ENCODE measurements around the gene CASP4.
"Not testable (repeated sequence)": the region's sequence is repeated elsewhere in the genome, so short reads cannot be mapped to it uniquely, and the experiment has no call there.

The CASP4 gene

GRCh38 chr11:104946907-104947306 lies 21.5 kb downstream of the CASP4 start:
- DNase-seq: peak; percentile 51

GRCh38 chr11:104944076-104944475 lies 24.3 kb downstream of the CASP4 start:
- DNase-seq: no peak

DNA sequence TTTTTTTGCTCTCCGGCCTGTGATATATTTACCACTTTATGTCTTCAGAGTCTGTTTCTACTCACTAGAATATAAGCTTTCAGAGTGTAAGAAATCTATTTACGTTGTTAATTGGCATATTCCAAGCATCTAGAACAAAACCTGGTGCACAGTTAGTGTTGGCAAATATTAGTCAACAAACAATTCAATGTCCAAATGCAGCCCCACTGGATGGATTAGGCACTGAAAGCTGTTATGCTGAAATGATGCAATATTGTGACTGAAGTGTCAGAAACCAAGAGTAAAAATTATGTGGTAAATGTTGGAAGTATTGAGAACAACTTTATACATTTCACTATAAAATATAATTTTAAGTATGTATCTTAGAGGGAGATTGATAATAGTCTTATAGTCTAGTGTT lies 24.8 kb downstream of the CASP4 start:
- DNase-seq: no peak

DNA sequence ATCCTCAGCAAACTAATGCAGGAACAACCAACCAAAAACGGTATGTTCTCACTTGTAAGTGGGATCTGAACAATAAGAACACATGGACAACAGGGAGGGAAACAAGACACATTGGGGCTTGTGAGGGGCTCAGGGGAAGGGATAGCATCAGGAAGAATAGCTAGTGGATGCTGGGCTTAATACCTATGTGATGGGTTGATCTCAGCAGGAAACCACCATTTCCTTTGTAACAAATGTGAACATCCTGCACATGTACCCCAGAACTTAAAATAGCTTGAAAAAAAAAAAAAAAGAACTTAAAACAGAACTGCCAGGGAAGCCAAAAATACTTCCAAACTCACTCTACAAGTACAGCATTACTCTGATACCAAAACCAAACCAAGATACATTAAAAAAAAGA lies 33.8 kb downstream of the CASP4 start:
- DNase-seq: no peak

DNA sequence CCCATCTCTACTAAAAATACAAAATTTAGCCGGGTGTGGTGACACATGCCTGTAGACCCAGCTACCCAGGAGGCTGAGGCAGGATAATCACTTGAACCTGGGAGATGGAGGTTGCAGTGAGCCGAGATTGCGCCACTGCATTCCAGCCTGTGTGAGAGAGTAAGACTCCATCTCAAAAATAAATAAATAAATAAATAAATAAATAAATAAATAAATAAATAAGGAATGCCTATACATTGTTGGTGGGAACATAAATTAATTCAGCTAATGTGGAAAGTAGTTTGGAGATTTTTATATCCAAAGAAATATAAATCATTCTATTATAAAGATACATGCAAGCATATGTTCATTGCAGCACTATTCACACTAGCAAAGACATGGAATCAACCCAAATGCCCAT lies 34.3 kb downstream of the CASP4 start:
- DNase-seq: not testable (repeated sequence)

- no peak for DNase-seq
Observed at GRCh38 chr11:104928811-104929210, 39.6 kb downstream of the CASP4 start.

DNA sequence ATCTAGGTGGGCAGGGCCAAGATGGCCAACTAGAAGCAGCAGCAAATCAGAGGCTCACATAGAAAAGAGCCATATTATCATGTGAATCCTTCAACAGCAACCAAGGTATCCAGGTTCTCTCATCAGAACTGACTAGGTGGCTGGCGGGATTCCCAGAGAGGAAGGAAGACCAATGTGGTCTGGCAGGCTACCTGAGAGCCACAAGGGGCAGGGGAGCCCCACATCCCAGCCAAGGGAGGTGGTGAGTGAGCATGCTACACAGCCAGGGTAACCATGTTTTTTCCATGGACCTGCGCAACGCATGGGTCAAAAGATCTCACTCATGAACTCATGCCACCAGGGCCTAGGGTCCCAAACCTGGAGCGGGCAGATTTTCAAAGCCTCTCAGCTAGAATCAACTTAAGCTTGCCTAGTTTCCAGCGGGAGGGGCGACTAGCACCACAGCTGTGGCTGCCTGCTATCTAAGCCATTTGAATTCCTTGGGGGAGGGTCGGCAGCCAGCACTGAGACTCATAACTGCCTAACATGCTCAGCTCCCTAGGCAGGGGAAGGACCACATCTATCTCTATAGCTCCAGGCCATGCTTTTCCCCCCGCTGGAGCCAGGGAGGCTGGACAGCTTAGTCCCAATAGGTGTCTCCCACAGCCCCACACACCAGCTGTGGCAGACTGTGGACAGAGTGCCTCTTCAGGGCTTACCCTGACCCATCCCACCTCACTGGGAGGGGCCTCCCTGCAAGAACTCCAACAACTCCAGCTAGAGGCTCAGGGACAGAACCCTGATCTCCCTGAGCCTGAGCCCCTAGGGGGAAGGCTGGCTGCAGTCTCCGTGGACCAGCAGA lies 41.4 kb downstream of the CASP4 start:
- no peak for DNase-seq

DNA sequence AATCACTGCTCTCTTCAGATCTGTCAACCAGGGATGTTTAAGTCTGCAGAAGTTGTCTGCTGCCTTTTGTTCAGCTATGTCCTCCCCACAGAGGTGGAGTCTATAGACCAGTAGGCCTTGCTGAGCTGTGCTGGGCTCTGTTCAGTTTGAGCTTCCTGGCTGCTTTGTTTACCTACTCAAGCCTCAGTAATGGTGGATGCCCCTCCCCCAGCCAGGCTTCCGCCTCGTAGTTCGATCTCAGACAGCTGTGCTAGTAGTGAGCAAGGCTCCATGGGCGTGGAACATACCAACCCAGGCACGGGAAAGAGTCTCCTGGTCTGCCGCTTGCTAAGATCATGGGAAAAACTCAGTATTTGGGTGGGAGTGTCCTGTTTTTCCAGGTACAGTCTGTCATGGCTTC lies 42.5 kb downstream of the CASP4 start:
- no peak for DNase-seq

GRCh38 chr11:104918113-104918824 lies 50.1 kb downstream of the CASP4 start:
- DNase-seq: no peak

- DNase-seq: no peak
Observed at GRCh38 chr11:104917271-104918112, 50.9 kb downstream of the CASP4 start.

- peak; percentile 12 for DNase-seq
Observed at GRCh38 chr11:104916442-104916841, 51.9 kb downstream of the CASP4 start.

GRCh38 chr11:104912102-104912501 lies 56.3 kb downstream of the CASP4 start:
- DNase-seq: no peak

- no peak for DNase-seq
Observed at GRCh38 chr11:104908186-104908531, 60.2 kb downstream of the CASP4 start.

DNA sequence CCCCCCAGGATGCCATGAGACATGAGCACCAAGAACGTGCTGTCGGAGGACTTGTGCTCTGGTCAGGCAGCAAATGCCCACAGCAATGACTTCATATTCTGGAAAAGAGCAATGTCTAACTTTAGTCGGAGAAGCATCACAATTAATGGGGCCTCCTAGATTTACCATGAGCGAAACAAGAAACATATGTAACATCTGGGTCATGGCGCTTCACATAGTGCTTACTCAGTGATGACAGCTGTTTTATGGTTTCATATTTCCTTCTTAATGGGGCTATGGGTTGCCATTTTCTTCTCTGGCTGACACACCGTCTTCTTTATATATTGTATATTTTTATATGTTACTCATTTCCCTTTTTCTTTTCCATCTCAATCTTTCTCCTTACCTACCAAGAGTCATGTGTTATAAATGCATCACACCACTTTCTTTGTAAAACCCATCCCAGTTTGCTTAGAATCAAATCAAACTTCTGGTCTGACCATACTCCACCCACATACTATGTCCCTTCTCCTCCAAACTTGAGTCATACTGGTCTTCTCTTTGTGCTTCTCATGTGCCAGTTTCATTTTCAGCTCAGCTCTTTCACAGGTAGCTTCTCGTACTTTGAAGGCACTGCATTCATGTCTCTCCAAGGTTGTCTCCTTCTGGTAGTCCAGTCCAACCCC lies 60.7 kb downstream of the CASP4 start:
- no peak for DNase-seq

DNA sequence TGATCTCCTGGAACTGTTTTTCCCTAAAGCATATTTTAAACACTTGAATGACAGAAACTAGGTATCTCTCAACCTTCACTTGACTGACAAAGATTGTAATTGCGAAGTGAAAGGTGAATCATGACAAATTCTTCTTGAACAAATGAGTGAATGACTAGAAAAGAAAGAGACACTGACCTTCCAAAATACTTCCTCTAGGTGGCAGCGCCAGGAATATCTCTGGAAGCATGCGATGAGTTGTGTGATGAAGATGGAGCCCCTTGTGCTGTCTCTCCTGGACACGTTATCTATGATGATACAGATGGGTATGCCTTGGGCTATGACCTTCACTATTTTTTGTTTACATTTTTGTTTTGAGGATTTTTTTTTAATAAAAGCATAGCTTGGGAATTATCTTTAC lies 63.1 kb downstream of the CASP4 start:
- no peak for DNase-seq

DNA sequence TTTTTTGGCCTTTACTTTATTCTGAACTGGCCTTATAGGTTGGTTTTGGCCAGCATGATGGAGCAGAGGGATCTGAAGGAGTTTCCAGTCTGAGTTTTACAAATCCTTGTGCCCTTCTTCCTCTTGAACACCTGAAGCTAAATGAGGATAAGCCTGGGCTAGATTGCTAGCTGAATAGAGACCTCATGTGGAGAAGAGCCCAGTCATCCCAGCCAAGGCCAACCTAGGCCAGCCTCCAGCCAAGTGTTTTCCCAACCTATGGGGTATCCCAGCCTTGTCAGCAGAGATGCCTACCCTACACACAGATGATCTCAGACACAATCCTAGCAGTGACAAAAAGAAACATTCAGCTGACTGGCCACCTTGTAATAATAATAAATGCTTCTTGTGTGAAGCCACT lies 69.1 kb downstream of the CASP4 start:
- DNase-seq: no peak

GRCh38 chr11:104898685-104899013 lies 69.7 kb downstream of the CASP4 start:
- no peak for DNase-seq

DNA sequence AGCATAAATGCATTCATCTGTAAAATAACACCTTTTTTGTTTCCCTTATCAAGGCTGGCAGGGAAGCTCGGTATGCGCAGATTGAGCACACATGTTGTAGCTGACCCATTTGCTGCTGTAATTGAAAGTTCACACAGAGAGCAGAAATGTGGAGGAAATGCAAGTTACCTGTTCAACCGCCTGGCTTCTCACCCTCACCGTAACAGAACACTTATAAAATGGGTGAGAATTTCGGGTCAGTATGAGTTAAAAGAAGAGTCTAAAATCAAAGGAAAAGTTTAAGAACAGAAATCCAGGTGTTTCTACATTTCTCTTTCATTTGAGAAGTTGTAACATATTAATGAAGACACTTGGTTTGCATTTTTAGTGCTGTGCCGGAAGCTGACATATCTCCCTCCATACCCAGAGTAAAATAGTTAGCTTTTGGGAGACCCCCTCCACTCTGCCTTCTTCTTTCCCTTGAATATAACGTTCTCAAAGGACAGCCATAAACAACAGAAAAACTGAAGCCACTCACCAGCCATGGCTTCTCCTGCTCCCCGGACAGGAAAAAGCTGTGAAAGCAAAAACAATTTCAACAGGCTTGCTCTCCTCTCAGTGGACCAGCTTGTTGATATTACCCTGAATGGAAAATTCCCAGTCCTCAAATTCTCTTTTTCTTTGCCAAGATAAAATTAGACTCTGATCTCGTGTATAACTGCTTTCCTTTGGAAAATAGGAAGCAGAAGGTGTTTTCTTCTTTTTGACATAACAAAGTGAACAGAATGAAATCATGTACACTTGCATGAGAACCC lies 70.3 kb downstream of the CASP4 start, which contains the start of gene CASP12:
Gene CASP12, minus strand, starts transcription at position 570 of the 794 bp plus-strand sequence.
- peak; percentile 21 for DNase-seq

DNA sequence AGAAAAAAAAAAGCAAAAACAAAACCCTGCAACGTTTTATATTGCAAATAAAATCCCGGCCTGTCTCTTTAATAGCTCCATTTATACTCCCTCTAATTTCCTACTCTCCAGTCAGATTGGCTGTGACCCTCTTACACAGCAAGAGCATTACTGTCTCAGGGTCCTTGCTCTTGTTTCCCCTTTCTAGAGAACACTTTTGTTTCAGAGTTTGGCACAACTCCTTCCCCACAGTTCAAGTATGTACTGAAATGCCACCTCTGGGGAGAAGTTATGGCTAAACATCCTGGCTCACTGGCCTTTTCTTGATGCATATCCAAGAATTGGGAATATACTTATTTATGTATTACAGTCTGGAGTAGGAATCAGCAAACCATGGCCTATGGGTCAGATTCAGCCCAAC lies 72.7 kb downstream of the CASP4 start:
- no peak for DNase-seq

DNA sequence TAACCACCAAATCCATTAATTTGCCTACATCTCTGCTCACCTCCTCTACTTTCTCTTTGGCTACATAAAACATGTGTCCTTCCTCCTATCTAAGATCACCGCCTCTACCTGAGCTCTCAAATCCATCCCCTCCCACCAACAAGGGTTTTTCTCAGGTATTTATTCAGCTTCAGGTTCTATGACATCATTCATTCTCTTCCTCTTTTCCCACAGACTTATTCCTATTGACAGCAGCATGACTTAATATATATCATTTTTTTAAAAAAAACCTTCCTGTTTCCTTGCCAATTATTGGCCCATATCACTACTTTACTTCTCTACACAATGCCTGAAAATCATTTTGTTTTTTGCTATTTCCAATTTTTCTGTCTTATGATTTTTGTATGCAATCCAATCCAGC lies 74.5 kb downstream of the CASP4 start:
- DNase-seq: no peak

Measured in CD4-positive, alpha-beta T cell treated with Interleukin-6 for 4 hours (primary cell).